GM23338 (cell line): Measurements from ENCODE around the gene TPT1. TPM values are rescaled to one million over a fixed set of nuclear protein-coding genes. Genes with fewer than 3 reads are reported as not detected.

Experiments used
- ATAC-seq: fragments of 200-7000 bp; cut with Tn5 transposase; 3 replicates; pipeline ENCODE4 v1.9.1; 2020
- DNase-seq: peaks from one replicate; pipeline ENCODE4 v3.0.0-alpha.2; 2015; ENCODE audit warnings: low spot score
- H2AFZ ChIP-seq: fragments of 200-600 bp; sonication (generic); 2 replicates; pipeline ENCODE4 v1.8.0; 2016; ENCODE audit warnings: antibody characterized with exemption, mild to moderate bottlenecking, moderate library complexity
- H3F3A ChIP-seq: fragments of 200-600 bp; sonication (generic); replicated peaks from 2 replicates; pipeline ENCODE4 v1.8.0; 2017; ENCODE audit warnings: antibody characterized with exemption, mixed run types, low read depth
- H3K27ac ChIP-seq: fragments of 200-600 bp; sonication (generic); 2 replicates; pipeline ENCODE4 v1.6.1; 2016; ENCODE audit warnings: low read depth
- H3K27me3 ChIP-seq: fragments of 200-600 bp; sonication (generic); 2 replicates; pipeline ENCODE4 v1.8.0; 2016; ENCODE audit warnings: mild to moderate bottlenecking, mixed run types, moderate library complexity; ENCODE audit not compliant: insufficient read depth
- H3K36me3 ChIP-seq: fragments of 200-600 bp; sonication (generic); 2 replicates; pipeline ENCODE4 v1.8.0; 2016; ENCODE audit warnings: mild to moderate bottlenecking; ENCODE audit not compliant: insufficient read depth
- H3K4me1 ChIP-seq: fragments of 200-600 bp; sonication (generic); 2 replicates; pipeline ENCODE4 v1.8.0; 2016; ENCODE audit warnings: mild to moderate bottlenecking, moderate library complexity; ENCODE audit not compliant: insufficient read depth
- H3K4me2 ChIP-seq: fragments of 200-600 bp; sonication (generic); 2 replicates; pipeline ENCODE4 v1.7.1; 2017; ENCODE audit warnings: mixed run types
- H3K4me3 ChIP-seq: fragments of 200-600 bp; sonication (generic); 2 replicates; pipeline ENCODE4 v1.6.1; 2016; ENCODE audit warnings: mixed run types
- H3K79me2 ChIP-seq: fragments of 200-600 bp; sonication (generic); replicated peaks from 2 replicates; pipeline ENCODE4 v1.8.0; 2017; ENCODE audit warnings: mild to moderate bottlenecking; ENCODE audit not compliant: insufficient read depth
- H3K9me2 ChIP-seq: fragments of 200-600 bp; sonication (generic); 2 replicates; pipeline ENCODE4 v1.8.0; 2017; ENCODE audit not compliant: insufficient read depth
- H4K20me1 ChIP-seq: fragments of 200-600 bp; sonication (generic); replicated peaks from 2 replicates; pipeline ENCODE4 v1.8.0; 2017; ENCODE audit warnings: mild to moderate bottlenecking; ENCODE audit not compliant: insufficient read depth
- H3K27ac Mint-ChIP-seq: 2 replicates; pipeline ENCODE4 v1.8.0; 2020; ENCODE audit warnings: inconsistent platforms, mild to moderate bottlenecking, moderate library complexity, mixed read lengths
- H3K27me3 Mint-ChIP-seq: 3 replicates; pipeline ENCODE4 v1.8.0; 2022; ENCODE audit warnings: low read depth, mild to moderate bottlenecking, moderate library complexity, mixed read lengths, inconsistent platforms; ENCODE audit not compliant: insufficient read depth, poor library complexity
- H3K36me3 Mint-ChIP-seq: 3 replicates; pipeline ENCODE4 v1.8.0; 2021; ENCODE audit warnings: low read depth, mild to moderate bottlenecking, inconsistent platforms, moderate library complexity, mixed read lengths
- H3K4me1 Mint-ChIP-seq: 3 replicates; pipeline ENCODE4 v1.8.0; 2020; ENCODE audit warnings: mild to moderate bottlenecking, inconsistent platforms, mixed read lengths
- H3K4me3 Mint-ChIP-seq: 3 replicates; pipeline ENCODE4 v1.8.0; 2021; ENCODE audit warnings: moderate library complexity, mild to moderate bottlenecking, inconsistent platforms, mixed read lengths
- H3K9me3 Mint-ChIP-seq: 3 replicates; pipeline ENCODE4 v1.8.0; 2020; ENCODE audit warnings: moderate library complexity, mild to moderate bottlenecking, inconsistent platforms, mixed read lengths
- CREB1 ChIP-seq: fragments of 250-450 bp; sonication (Bioruptor Pico); IDR thresholded peaks from 2 replicates; pipeline ENCODE4 v1.5.0; 2020; ENCODE audit warnings: low read depth, mild to moderate bottlenecking, moderate library complexity
- CTCF ChIP-seq, 2 experiments: fragments of 200-600 bp in 1 of 2; sonication (generic) in 1 of 2; conservative IDR thresholded peaks; 2 replicates each; pipeline versions ENCODE4 v1.5.1 to v1.6.1; 2016 to 2017; ENCODE audit warnings: antibody characterized with exemption in 2 of 2, low read depth in 2 of 2, mild to moderate bottlenecking in 2 of 2, moderate library complexity in 1 of 2
- EZH2 ChIP-seq: fragments of 200-600 bp; sonication (generic); IDR thresholded peaks from one replicate; pipeline ENCODE4 v1.8.0; 2017; ENCODE audit warnings: antibody characterized with exemption, mild to moderate bottlenecking, low read depth; ENCODE audit not compliant: unreplicated experiment
- EZH2phosphoT487 ChIP-seq: fragments of 200-600 bp; sonication (generic); IDR thresholded peaks from one replicate; pipeline ENCODE4 v1.8.1; 2018; ENCODE audit warnings: antibody characterized with exemption; ENCODE audit not compliant: unreplicated experiment
- JUNB ChIP-seq: IDR thresholded peaks from one replicate; pipeline ENCODE4 v1.6.1; 2016; ENCODE audit warnings: antibody characterized with exemption; ENCODE audit not compliant: unreplicated experiment
- NANOG ChIP-seq: IDR thresholded peaks from 2 replicates; pipeline ENCODE4 v1.6.1; 2016; ENCODE audit warnings: antibody characterized with exemption, borderline replicate concordance
- POLR2AphosphoS5 ChIP-seq: IDR thresholded peaks from 2 replicates; pipeline ENCODE4 v1.6.1; 2016; ENCODE audit warnings: antibody characterized with exemption, low read depth
- REST ChIP-seq: IDR thresholded peaks from one replicate; pipeline ENCODE4 v1.6.1; 2018; ENCODE audit warnings: antibody characterized with exemption; ENCODE audit not compliant: unreplicated experiment
- STAT1 ChIP-seq: IDR thresholded peaks from one replicate; pipeline ENCODE4 v1.6.1; 2016; ENCODE audit warnings: antibody characterized with exemption; ENCODE audit not compliant: unreplicated experiment
- ZNF114 ChIP-seq: fragments of 250-450 bp; sonication (Bioruptor Pico); IDR thresholded peaks from 2 replicates; pipeline ENCODE4 v1.5.0; 2020; ENCODE audit warnings: mild to moderate bottlenecking, moderate library complexity
- ZNF331 ChIP-seq: fragments of 250-450 bp; sonication (Bioruptor Pico); IDR thresholded peaks from 2 replicates; pipeline ENCODE4 v1.5.0; 2020; ENCODE audit warnings: low read depth, mild to moderate bottlenecking, moderate library complexity
- ZNF462 ChIP-seq: fragments of 250-450 bp; sonication (Bioruptor Pico); IDR thresholded peaks from 2 replicates; pipeline ENCODE4 v1.5.0; 2020; ENCODE audit warnings: mild to moderate bottlenecking, moderate library complexity
- polyA plus RNA-seq: library from polyadenylated mRNA; unstranded; fragments of >200 nt; fragmentation: Nextera tagmentation; extraction: Ambion mirVana; gene quantifications from 2 replicates; pipeline ENCODE4 v1.2.1, GENCODE V29; 2016
- total RNA-seq: library from RNA; depleted of rRNA; stranded (reverse); fragments of >200 nt; shearing (Covaris generic); gene quantifications from 2 replicates; pipeline ENCODE4 v1.2.3, GENCODE V29; 2014
- TF ChIP-seq, protein P1 (sequence below): IDR thresholded peaks from 2 replicates; pipeline ENCODE4 v1.6.1; 2016; ENCODE audit warnings: antibody characterized with exemption

TPT1 gene
- total and polyA plus RNA-seq, 2 experiments from 2014 or later, result 1,385 to 2,519 TPM

DNA sequence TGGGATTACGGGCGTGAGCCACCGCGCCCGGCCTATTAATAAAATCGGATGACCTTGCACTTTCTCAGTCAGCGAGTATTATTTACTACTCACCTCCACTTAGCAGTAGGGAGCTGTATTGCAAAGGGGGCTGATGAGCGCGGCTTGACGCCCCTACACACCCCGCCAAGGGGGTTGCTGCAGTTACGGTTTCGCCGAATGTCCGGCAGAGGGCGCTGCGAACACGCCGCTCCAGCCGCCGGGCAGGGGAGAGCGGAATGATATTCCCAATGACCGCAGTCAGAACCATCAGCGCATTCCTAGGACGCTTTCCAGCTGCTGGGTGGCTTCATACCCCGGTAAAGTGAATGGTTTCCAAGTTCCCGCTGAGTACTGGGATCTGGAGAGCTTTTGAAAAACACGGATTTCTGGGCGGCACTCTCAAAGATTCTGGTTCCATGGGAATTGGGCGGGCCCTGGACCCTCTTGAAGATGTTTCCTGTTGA, 30.0 kb upstream of the TPT1 start:
- no peak for TF ChIP-seq JUNB
- TF ChIP-seq CTCF (conservative IDR thresholded peaks at IDR 0.05; ENCODE audit: low read depth in 2 of 2), result peak; percentile 97 to 98
- TF ChIP-seq EZH2phosphoT487, result no peak
- TF ChIP-seq, protein P1, sequence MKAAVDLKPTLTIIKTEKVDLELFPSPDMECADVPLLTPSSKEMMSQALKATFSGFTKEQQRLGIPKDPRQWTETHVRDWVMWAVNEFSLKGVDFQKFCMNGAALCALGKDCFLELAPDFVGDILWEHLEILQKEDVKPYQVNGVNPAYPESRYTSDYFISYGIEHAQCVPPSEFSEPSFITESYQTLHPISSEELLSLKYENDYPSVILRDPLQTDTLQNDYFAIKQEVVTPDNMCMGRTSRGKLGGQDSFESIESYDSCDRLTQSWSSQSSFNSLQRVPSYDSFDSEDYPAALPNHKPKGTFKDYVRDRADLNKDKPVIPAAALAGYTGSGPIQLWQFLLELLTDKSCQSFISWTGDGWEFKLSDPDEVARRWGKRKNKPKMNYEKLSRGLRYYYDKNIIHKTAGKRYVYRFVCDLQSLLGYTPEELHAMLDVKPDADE, result no peak
- TF ChIP-seq EZH2, result no peak
- TF ChIP-seq CREB1 (CRISPR knock-in tag), result peak; percentile 34; the same call in 1 of the 2 replicates
- no peak for TF ChIP-seq STAT1
- no peak for TF ChIP-seq ZNF114 (CRISPR knock-in tag)
- no peak for TF ChIP-seq ZNF331
- TF ChIP-seq POLR2AphosphoS5, result no peak
- no peak for TF ChIP-seq NANOG
- peak; percentile 15; the same call in 1 of the 2 replicates for TF ChIP-seq ZNF462 (CRISPR knock-in tag)
- no peak for TF ChIP-seq REST
- Histone ChIP-seq H3K4me1 (peaks cover 17% of the 10 kb centered on the region), H3F3A (peaks cover 5% of the 10 kb centered on the region; the same call in 1 of the 2 replicates), H3K36me3 (no peaks in the 10 kb centered on the region), H3K4me3 (peak overlapping the region; percentile 31; the same call in 1 of the 2 replicates), H4K20me1 (no peaks in the 10 kb centered on the region), H3K27me3 (no peaks in the 10 kb centered on the region), H3K4me2 (peak overlapping the region; percentile 49), H3K79me2 (no peaks in the 10 kb centered on the region), H3K9me2 (no peaks in the 10 kb centered on the region), H2AFZ (0 out of 2 replicates have a peak overlapping the region, but pooled peaks have one; percentile 57), H3K27ac (peak overlapping the region; percentile 78)
- no peaks in the 10 kb centered on the region for H3K36me3 Mint-ChIP-seq
- H3K27me3 Mint-ChIP-seq, result peaks cover 12% of the 10 kb centered on the region
- no peaks in the 10 kb centered on the region for H3K9me3 Mint-ChIP-seq
- DNase-seq (peak; percentile 93), ATAC-seq (peak; percentile 96)
- H3K4me1 Mint-ChIP-seq, result peaks cover 25% of the 10 kb centered on the region
- H3K4me3 Mint-ChIP-seq, result peak overlapping the region; percentile 18; the same call in 2 of the 3 replicates
- H3K27ac Mint-ChIP-seq, result peak overlapping the region; percentile 26; the same call in 1 of the 2 replicates
